Body of pancreas (tissue), 4 donors: ENCODE results near the gene KIF26A.

ENCODE experiments used
- POLR2A ChIP-seq, 3 donors: fragments of 450-650 bp; IDR thresholded peaks; one replicate each; pipeline ENCODE4 v1.6.1; 2016; ENCODE audit warnings: antibody characterized with exemption in 3 of 3, mild to moderate bottlenecking in 2 of 3
- TF ChIP-seq, protein P1 (sequence below), 7 experiments: fragments of 450-650 bp in 4 of 7; fragments of 200-600 bp in 3 of 7; sonication (generic) in 3 of 7; IDR thresholded peaks; one replicate each; pipeline ENCODE4 v1.5.1; 2016 to 2019; ENCODE audit warnings: antibody characterized with exemption in 7 of 7

DNA sequence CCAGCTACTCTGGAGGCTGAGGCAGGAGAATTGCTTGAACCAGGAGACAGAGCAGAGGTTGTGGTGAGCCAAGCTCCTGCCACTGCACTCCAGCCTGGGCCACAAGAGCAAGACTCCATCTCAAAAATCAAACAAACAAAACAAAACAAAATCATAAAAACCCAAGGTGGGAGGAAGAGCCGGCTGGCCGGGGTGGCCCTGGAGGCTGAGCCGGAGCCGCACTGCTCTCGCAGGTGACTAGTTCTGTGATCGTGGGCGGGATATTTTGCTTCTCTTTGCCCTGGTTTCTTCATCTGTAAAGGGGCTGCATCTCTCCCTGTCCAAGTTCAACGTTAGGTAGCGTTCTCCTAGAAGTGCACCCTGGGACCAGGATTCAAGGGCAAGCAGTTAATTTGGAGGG, 73.4 kb downstream of the KIF26A start:
- no peak for TF ChIP-seq POLR2A (IDR thresholded peaks at IDR 0.05)
- TF ChIP-seq, protein P1, sequence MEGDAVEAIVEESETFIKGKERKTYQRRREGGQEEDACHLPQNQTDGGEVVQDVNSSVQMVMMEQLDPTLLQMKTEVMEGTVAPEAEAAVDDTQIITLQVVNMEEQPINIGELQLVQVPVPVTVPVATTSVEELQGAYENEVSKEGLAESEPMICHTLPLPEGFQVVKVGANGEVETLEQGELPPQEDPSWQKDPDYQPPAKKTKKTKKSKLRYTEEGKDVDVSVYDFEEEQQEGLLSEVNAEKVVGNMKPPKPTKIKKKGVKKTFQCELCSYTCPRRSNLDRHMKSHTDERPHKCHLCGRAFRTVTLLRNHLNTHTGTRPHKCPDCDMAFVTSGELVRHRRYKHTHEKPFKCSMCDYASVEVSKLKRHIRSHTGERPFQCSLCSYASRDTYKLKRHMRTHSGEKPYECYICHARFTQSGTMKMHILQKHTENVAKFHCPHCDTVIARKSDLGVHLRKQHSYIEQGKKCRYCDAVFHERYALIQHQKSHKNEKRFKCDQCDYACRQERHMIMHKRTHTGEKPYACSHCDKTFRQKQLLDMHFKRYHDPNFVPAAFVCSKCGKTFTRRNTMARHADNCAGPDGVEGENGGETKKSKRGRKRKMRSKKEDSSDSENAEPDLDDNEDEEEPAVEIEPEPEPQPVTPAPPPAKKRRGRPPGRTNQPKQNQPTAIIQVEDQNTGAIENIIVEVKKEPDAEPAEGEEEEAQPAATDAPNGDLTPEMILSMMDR (IDR thresholded peaks at IDR 0.05), result no peak
